WTC11 (cell line): Measurements from ENCODE around the gene PHACTR3. TPM values are rescaled to one million over a fixed set of nuclear protein-coding genes. Genes with fewer than 3 reads are reported as not detected.

Experiments used
- ATAC-seq: fragments of 200-7000 bp; cut with Tn5 transposase; 2 replicates; pipeline ENCODE4 v1.10.0; 2021; ENCODE audit warnings: mild to moderate bottlenecking, moderate library complexity
- CTCF ChIA-PET: fragments of 300-600 bp; sonication (Branson Sonifier 250); formaldehyde crosslinking; loops from one replicate; lab custom pipeline; 2021; ENCODE audit warnings: antibody characterized with exemption; lab: Charles Lee
- POLR2A ChIA-PET: fragments of 350-600 bp; sonication (Branson Sonifier 250); formaldehyde crosslinking; loops from one replicate; lab custom pipeline; 2021; ENCODE audit warnings: antibody characterized with exemption; lab: Charles Lee
- DNase-seq: peaks from one replicate; pipeline ENCODE4 v3.0.0; 2021; ENCODE audit warnings: low spot score
- H3K27ac Mint-ChIP-seq: 2 replicates; pipeline ENCODE4 v1.8.0; 2021; ENCODE audit warnings: mixed read lengths
- H3K27me3 Mint-ChIP-seq: 2 replicates; pipeline ENCODE4 v1.8.0; 2021; ENCODE audit warnings: low read depth, mild to moderate bottlenecking, moderate library complexity, mixed read lengths
- H3K36me3 Mint-ChIP-seq: 2 replicates; pipeline ENCODE4 v1.8.0; 2021; ENCODE audit warnings: mixed read lengths
- H3K4me1 Mint-ChIP-seq: 2 replicates; pipeline ENCODE4 v1.8.0; 2022; ENCODE audit warnings: mixed read lengths
- H3K4me3 Mint-ChIP-seq: 2 replicates; pipeline ENCODE4 v1.8.0; 2021; ENCODE audit warnings: mild to moderate bottlenecking, moderate library complexity, mixed read lengths
- H3K9me3 Mint-ChIP-seq: 2 replicates; pipeline ENCODE4 v1.8.0; 2021; ENCODE audit warnings: mixed read lengths
- AFF4 ChIP-seq: sonication (generic); formaldehyde crosslinking; IDR thresholded peaks from 2 replicates; pipeline ENCODE4 v1.8.1; 2023; ENCODE audit warnings: mild to moderate bottlenecking, missing genetic modification reagents, borderline replicate concordance
- AR ChIP-seq: fragments of 250-450 bp; sonication (Bioruptor Pico); IDR thresholded peaks from 2 replicates; pipeline ENCODE4 v1.9.0; 2021; ENCODE audit warnings: mild to moderate bottlenecking
- JUN ChIP-seq: sonication (generic); formaldehyde crosslinking; IDR thresholded peaks from 2 replicates; pipeline ENCODE4 v1.8.0; 2023; ENCODE audit warnings: mild to moderate bottlenecking, missing genetic modification reagents
- MYBL2 ChIP-seq: sonication (generic); formaldehyde crosslinking; IDR thresholded peaks from 2 replicates; pipeline ENCODE4 v1.8.1; 2023; ENCODE audit warnings: mild to moderate bottlenecking, moderate library complexity, missing genetic modification reagents
- NFATC4 ChIP-seq: fragments of 250-450 bp; sonication (Bioruptor Pico); IDR thresholded peaks from 2 replicates; pipeline ENCODE4 v1.9.0; 2021; ENCODE audit warnings: mild to moderate bottlenecking
- NFYB ChIP-seq: sonication (generic); formaldehyde crosslinking; conservative IDR thresholded peaks from 2 replicates; pipeline ENCODE4 v1.8.0; 2022; ENCODE audit warnings: low read depth, missing genetic modification reagents
- NR1H2 ChIP-seq: sonication (generic); formaldehyde crosslinking; IDR thresholded peaks from 2 replicates; pipeline ENCODE4 v1.9.0; 2021; ENCODE audit warnings: mild to moderate bottlenecking, moderate library complexity, missing genetic modification reagents
- RORB ChIP-seq: fragments of 250-450 bp; sonication (Bioruptor Pico); IDR thresholded peaks from 2 replicates; pipeline ENCODE4 v1.9.0; 2021; ENCODE audit warnings: mild to moderate bottlenecking
- SMAD4 ChIP-seq: sonication (generic); formaldehyde crosslinking; IDR thresholded peaks from 2 replicates; pipeline ENCODE4 v1.8.0; 2022; ENCODE audit warnings: mild to moderate bottlenecking, missing genetic modification reagents
- TEAD4 ChIP-seq: sonication (generic); formaldehyde crosslinking; IDR thresholded peaks from 2 replicates; pipeline ENCODE4 v1.8.0; 2022; ENCODE audit warnings: mild to moderate bottlenecking, missing genetic modification reagents
- ZNF219 ChIP-seq: sonication (generic); formaldehyde crosslinking; IDR thresholded peaks from 2 replicates; pipeline ENCODE4 v1.8.0; 2023; ENCODE audit warnings: missing genetic modification reagents, mild to moderate bottlenecking, borderline replicate concordance
- ZNF232 ChIP-seq: sonication (generic); formaldehyde crosslinking; IDR thresholded peaks from 2 replicates; pipeline ENCODE4 v1.8.0; 2022; ENCODE audit warnings: mild to moderate bottlenecking, missing genetic modification reagents
- ZNF396 ChIP-seq: fragments of 250-450 bp; sonication (Bioruptor Pico); IDR thresholded peaks from 2 replicates; pipeline ENCODE4 v1.8.0; 2021; ENCODE audit warnings: mild to moderate bottlenecking, moderate library complexity, borderline replicate concordance
- ZNF671 ChIP-seq: fragments of 250-450 bp; sonication (Bioruptor Pico); IDR thresholded peaks from 2 replicates; pipeline ENCODE4 v1.8.0; 2021; ENCODE audit warnings: mild to moderate bottlenecking
- total RNA-seq: library from RNA; stranded (reverse); gene quantifications from 3 replicates; pipeline ENCODE4 v1.2.3, GENCODE V29; 2021
- TF ChIP-seq, protein P1 (sequence below): sonication (generic); formaldehyde crosslinking; IDR thresholded peaks from 2 replicates; pipeline ENCODE4 v1.8.1; 2022; ENCODE audit warnings: low read depth, mild to moderate bottlenecking, moderate library complexity, missing genetic modification reagents, borderline replicate concordance
- TF ChIP-seq, protein P2 (sequence below): sonication (generic); formaldehyde crosslinking; IDR thresholded peaks from 2 replicates; pipeline ENCODE4 v1.8.0; 2022; ENCODE audit warnings: mild to moderate bottlenecking, missing genetic modification reagents
- TF ChIP-seq, protein P3 (sequence below): fragments of 250-450 bp; sonication (Bioruptor Pico); conservative IDR thresholded peaks from 2 replicates; pipeline ENCODE4 v1.9.0; 2021; ENCODE audit warnings: mild to moderate bottlenecking
- TF ChIP-seq, protein P4 (sequence below): sonication (generic); formaldehyde crosslinking; IDR thresholded peaks from 2 replicates; pipeline ENCODE4 v1.8.0; 2023; ENCODE audit warnings: missing genetic modification reagents

Gene PHACTR3
- total RNA-seq, 1 experiment from 2014 or later = 0.28 TPM

DNA sequence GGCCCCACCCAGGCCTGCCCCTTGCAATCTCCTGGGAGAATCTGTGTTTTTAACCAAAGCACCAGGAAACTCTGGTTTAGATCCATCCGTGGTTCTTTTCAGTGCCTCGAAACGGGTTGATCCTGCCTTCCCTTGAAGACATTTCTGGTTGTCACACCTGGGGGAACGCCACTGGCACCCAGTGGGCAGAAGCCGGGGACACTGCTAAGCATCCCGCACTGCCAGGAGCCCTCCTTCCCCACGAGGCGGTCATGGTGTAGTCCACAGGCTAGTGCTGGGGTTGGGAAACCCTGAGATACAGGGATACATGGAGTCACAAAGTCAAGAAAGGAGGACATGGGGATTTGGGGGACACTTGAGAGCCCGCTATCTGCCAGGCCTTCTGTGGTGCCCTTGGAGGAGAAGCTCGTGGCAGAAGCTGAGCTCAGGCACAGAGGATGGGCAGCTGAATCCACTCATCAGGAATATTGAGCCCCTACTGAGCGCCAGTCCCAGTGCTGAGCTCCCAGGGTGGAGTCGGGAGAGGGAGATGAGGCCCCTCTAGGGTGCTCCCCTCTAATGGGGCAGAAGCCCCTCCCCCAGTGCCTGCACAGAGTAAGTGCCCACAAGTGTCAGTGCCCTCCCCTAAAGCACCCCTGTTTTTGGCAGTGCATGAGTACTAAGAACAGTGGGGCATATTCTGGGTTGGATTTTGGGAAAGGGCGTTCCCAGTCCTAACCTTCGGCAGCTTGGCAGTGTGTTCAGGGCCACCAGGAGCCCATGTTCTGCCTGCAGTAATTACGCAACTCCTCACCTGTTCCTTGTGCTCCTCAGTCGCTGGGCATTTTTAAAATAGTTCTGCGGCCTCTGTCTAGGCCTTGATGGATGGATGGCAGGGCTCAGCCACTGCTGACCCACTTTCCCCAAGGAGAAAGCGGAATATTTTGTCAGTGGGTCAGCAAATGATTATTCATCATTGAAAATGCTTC lies 25.6 kb upstream of the PHACTR3 start:
- Mint-ChIP-seq H3K4me3 (peak overlapping the region; percentile 54), H3K27me3 (peaks cover 86% of the 10 kb centered on the region), H3K36me3 (no peaks in the 10 kb centered on the region), H3K27ac (no peak overlapping the region), H3K9me3 (no peaks in the 10 kb centered on the region), H3K4me1 (peaks cover 4% of the 10 kb centered on the region; the same call in 1 of the 2 replicates)
- DNase-seq (no peak), ATAC-seq (no peak)
- ChIA-PET POLR2A (no interaction called here), CTCF (interaction anchor here (1.0 to 2.8 kb wide), 2 partner anchors 18 to 169 kb away, joined by 3 to 14 read pairs; no protein-coding TSS in a partner anchor)
- TF ChIP-seq, protein P1, sequence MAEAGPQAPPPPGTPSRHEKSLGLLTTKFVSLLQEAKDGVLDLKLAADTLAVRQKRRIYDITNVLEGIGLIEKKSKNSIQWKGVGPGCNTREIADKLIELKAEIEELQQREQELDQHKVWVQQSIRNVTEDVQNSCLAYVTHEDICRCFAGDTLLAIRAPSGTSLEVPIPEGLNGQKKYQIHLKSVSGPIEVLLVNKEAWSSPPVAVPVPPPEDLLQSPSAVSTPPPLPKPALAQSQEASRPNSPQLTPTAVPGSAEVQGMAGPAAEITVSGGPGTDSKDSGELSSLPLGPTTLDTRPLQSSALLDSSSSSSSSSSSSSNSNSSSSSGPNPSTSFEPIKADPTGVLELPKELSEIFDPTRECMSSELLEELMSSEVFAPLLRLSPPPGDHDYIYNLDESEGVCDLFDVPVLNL (CRISPR knock-in tag) = no peak
- TF ChIP-seq TEAD4 (CRISPR knock-in tag) = no peak
- TF ChIP-seq, protein P2, sequence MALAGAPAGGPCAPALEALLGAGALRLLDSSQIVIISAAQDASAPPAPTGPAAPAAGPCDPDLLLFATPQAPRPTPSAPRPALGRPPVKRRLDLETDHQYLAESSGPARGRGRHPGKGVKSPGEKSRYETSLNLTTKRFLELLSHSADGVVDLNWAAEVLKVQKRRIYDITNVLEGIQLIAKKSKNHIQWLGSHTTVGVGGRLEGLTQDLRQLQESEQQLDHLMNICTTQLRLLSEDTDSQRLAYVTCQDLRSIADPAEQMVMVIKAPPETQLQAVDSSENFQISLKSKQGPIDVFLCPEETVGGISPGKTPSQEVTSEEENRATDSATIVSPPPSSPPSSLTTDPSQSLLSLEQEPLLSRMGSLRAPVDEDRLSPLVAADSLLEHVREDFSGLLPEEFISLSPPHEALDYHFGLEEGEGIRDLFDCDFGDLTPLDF = no peak
- TF ChIP-seq ZNF396 (CRISPR knock-in tag) = no peak
- no peak for TF ChIP-seq MYBL2
- TF ChIP-seq, protein P3, sequence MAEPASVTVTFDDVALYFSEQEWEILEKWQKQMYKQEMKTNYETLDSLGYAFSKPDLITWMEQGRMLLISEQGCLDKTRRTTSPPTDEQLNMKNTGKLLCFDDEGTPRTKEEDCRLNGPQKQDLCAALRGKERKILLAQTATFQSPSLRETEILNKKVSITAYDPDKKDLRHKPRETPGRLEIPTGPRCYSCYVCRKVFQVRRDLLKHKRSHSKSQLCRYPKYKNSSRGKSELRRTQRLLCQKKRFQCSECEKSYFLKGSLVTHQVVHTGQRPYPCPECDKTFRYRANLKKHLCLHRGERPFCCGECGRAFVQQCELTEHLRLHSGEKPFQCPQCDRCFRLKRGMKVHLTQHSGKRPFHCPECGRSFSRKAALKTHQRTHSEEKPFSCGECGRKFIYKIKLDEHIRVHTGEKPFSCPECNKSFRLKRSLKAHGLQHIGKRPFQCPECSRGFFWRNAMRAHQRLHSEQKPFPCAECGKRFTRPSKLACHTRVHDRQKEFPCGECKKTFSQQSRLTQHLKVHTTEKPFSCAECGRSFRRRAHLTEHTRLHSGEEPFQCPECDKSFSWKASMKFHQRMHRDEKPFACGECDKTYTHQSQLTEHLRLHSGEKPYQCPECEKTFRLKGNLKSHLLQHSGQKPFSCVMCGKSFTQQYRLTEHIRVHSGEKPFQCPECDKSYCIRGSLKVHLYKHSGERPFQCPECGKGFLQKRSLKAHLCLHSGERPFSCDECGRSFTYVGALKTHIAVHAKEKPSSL = no peak
- no peak for TF ChIP-seq NFATC4
- TF ChIP-seq ZNF671 = no peak
- no peak for TF ChIP-seq RORB (CRISPR knock-in tag)

GRCh38 chr20:59579404-59580145 lies 24.8 kb upstream of the PHACTR3 start:
- ATAC-seq (no peak), DNase-seq (no peak)
- Mint-ChIP-seq H3K27me3 (peaks cover 80% of the 10 kb centered on the region), H3K4me3 (no peak overlapping the region), H3K36me3 (no peaks in the 10 kb centered on the region), H3K27ac (no peak overlapping the region), H3K9me3 (no peaks in the 10 kb centered on the region), H3K4me1 (peaks cover 4% of the 10 kb centered on the region; the same call in 1 of the 2 replicates)
- ChIA-PET POLR2A (interaction anchor here (0.7 kb wide), 1 partner anchor 39 kb away, joined by 4 read pairs; no protein-coding TSS in a partner anchor), CTCF (interaction anchor here (1.0 to 2.8 kb wide), 3 partner anchors 9 to 54 kb away, joined by 3 to 14 read pairs (median 7); no protein-coding TSS in a partner anchor)
- TF ChIP-seq SMAD4 (CRISPR knock-in tag) = no peak
- no peak for TF ChIP-seq AR (CRISPR knock-in tag)
- TF ChIP-seq, protein P4, sequence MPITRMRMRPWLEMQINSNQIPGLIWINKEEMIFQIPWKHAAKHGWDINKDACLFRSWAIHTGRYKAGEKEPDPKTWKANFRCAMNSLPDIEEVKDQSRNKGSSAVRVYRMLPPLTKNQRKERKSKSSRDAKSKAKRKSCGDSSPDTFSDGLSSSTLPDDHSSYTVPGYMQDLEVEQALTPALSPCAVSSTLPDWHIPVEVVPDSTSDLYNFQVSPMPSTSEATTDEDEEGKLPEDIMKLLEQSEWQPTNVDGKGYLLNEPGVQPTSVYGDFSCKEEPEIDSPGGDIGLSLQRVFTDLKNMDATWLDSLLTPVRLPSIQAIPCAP (CRISPR knock-in tag) = no peak
- no peak for TF ChIP-seq NR1H2 (CRISPR knock-in tag)
- no peak for TF ChIP-seq ZNF219 (CRISPR knock-in tag)
- TF ChIP-seq ZNF232 (CRISPR knock-in tag) = no peak
- TF ChIP-seq AFF4 (CRISPR knock-in tag) = no peak
- no peak for TF ChIP-seq JUN (CRISPR knock-in tag)
- TF ChIP-seq NFYB (CRISPR knock-in tag) = no peak
